ENCODE measurements around the gene GPR45. TPM values are rescaled to one million over a fixed set of nuclear protein-coding genes. Genes with fewer than 3 reads are reported as not detected.

GPR45 gene
- total and polyA plus RNA-seq, 11 donors = not detected

- ATAC-seq = no peak
- Histone ChIP-seq H3K4me1 (no peaks in the 10 kb centered on the region), H3K36me3 (peaks cover 0 to 9% (median 1%) of the 10 kb centered on the region in 9 donors), H3K27ac (no peak overlapping the region), H3K27me3 (no peaks in the 10 kb centered on the region), H3K9me3 (no peaks in the 10 kb centered on the region), H3K4me3 (no peak overlapping the region)
- TF ChIP-seq POLR2A (IDR thresholded peaks at IDR 0.05) (no peak), CTCF (IDR thresholded peaks at IDR 0.05) (no peak)
- no peak for DNase-seq
- 85 to 92% (median 90%) methylated on average over 10 of the region's 10 CpGs for WGBS, 4 donors
- intact Hi-C loops (cut with DNase I) = no loop called here
Measured at GRCh38 chr2:105258835-105259350, 17.4 kb downstream of the GPR45 start.

DNA sequence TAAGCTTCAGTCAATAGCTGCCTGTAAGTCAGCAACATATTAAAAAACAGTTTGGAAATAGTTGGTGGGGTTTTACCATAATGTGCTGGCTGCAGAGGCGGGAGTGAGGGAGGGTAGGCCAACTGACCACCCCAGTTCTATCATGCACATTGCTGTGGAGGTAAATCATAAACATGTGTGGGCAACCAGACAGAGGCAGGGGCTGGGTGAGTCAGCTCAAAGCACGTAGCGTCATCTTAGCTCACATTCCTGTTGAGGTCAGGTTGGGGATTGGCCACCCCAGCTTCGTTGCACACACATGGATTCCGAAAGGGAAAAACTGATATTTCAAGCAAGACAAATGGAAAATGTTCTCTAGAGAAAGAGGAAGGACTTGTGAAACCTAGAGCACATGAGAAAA, 19.5 kb downstream of the GPR45 start:
- Histone ChIP-seq H3K9me3 (no peaks in the 10 kb centered on the region), H3K4me3 (no peak overlapping the region), H3K27me3 (no peaks in the 10 kb centered on the region), H3K4me1 (no peaks in the 10 kb centered on the region), H3K27ac (no peak overlapping the region), H3K36me3 (peaks cover 0 to 28% (median 13%) of the 10 kb centered on the region in 9 donors)
- WGBS, 4 donors = 89 to 94% (median 94%) methylated on average over 5 of the region's 5 CpGs
- no peak for TF ChIP-seq CTCF (IDR thresholded peaks at IDR 0.05)
- no peak for TF ChIP-seq POLR2A (IDR thresholded peaks at IDR 0.05)
- DNase-seq = no peak
- ATAC-seq = no peak
- intact Hi-C loops (cut with DNase I) = no loop called here

DNA sequence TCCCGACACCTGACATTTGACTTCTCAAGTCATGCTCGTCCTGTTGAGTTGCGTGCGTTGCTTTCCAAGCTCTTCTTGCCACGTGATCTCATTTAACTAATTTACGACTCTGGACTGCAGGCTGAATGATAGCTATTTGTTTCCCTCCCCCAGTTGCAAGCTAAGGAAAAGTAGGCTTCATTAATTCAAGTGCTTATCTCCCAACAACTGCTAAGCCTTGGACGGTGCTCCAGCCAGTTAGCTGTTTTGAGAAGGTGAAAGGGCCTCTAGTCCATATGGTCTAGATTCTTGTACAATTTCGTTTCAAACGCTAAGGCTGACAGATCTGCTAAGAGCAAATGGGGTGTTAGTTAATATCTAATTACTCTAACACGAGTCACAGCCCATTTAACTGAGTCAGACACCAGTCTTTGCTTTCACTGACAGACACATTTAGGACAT, 21.1 kb downstream of the GPR45 start:
- no peaks in the 10 kb centered on the region for H3K27me3 ChIP-seq
- DNase-seq = no peak
- ATAC-seq = no peak
- intact Hi-C loops (cut with DNase I) = no loop called here
- peaks cover 0 to 44% (median 29%) of the 10 kb centered on the region in 9 donors for H3K36me3 ChIP-seq
- WGBS, 4 donors = 88 to 91% (median 89%) methylated on average over 10 of the region's 10 CpGs
- H3K4me1 ChIP-seq = no peaks in the 10 kb centered on the region
- H3K4me3 ChIP-seq = no peak overlapping the region
- no peak for TF ChIP-seq CTCF (IDR thresholded peaks at IDR 0.05)
- TF ChIP-seq POLR2A (IDR thresholded peaks at IDR 0.05) = no peak
- no peaks in the 10 kb centered on the region for H3K9me3 ChIP-seq
- no peak overlapping the region for H3K27ac ChIP-seq

- WGBS, 4 donors = 96 to 98% (median 97%) methylated on average over 16 to 21 of the region's 21 CpGs
- Histone ChIP-seq H3K9me3 (no peaks in the 10 kb centered on the region), H3K4me3 (no peak overlapping the region), H3K27ac (no peak overlapping the region), H3K27me3 (no peaks in the 10 kb centered on the region), H3K36me3 (peaks cover 0 to 98% (median 86%) of the 10 kb centered on the region in 9 donors), H3K4me1 (no peaks in the 10 kb centered on the region)
- TF ChIP-seq POLR2A (IDR thresholded peaks at IDR 0.05) = no peak
- TF ChIP-seq CTCF (IDR thresholded peaks at IDR 0.05) = no peak
- intact Hi-C loops (cut with DNase I) = no loop called here
- DNase-seq = no peak
- no peak for ATAC-seq
Measured at GRCh38 chr2:105269426-105269825, 27.9 kb downstream of the GPR45 start.
